Fibroblast of pulmonary artery (primary cell): ENCODE data around the gene DGKI.

ENCODE experiments used
- DNase-seq: peaks from one replicate; pipeline ENCODE4 v3.0.0-alpha.2; 2010; ENCODE audit warnings: low read depth
- H3K4me3 ChIP-seq: replicated peaks from 2 replicates; pipeline ENCODE4 v1.5.1; 2011; ENCODE audit warnings: low read depth, mild to moderate bottlenecking, control low read depth, low read length, moderate library complexity
- CTCF ChIP-seq: IDR thresholded peaks from 2 replicates; pipeline ENCODE4 v1.5.1; 2011; ENCODE audit warnings: mild to moderate bottlenecking, control low read depth, low read length, inconsistent platforms; ENCODE audit errors: missing control alignments

The DGKI gene

DNA sequence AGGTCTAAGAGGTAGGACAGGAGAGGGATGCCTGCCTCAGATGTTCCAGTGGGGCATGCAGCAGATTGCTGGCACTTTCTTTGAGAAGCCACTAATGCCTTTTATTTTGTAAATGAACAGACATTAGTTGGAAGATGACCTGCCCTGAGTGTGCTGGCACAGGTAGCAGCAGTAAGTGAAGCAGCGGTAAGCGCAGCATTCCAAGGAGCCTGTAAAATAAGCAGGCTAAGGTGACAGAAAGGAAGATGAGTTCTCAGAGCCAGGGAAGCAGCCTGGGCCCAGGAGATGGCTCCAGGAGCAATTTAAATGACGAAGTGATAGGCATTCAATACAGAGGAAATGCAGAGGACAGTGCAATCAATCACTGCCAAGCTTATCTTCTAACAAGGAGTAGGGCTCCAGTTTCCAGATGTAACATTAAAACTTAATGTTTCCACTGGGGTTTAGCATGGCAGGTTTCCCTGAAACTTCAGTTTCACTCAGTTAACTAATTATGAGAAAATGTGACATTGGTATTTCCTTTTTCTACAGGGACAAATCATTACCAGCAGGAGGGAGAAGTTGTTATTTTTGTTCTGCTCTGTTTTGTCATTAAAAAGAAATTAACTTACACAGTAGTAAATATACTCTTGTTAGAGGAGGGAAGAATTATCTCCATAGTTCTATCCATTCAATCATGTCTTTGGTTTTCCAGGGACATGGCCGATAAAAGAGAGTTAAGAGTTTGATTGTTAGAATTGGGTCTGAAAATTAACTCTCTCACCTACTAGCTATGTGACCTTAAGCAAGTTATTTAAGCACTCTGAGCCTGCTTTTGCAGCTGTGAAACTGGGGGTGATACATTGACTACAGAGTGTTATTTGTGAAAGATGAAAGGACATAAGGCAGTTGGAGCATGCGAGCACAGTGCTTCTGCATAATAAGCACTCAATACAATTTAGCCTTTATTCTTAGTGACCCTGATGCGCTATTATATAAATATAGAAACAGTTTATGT lies 406.6 kb downstream of the DGKI start:
- H3K4me3 ChIP-seq, result no peak overlapping the region
- no peak for DNase-seq
- TF ChIP-seq CTCF, result no peak

- no peak for DNase-seq
- no peak overlapping the region for H3K4me3 ChIP-seq
- TF ChIP-seq CTCF, result no peak
These were observed 411.8 kb downstream of the DGKI start for GRCh38 chr7:137434946-137435345.

DNA sequence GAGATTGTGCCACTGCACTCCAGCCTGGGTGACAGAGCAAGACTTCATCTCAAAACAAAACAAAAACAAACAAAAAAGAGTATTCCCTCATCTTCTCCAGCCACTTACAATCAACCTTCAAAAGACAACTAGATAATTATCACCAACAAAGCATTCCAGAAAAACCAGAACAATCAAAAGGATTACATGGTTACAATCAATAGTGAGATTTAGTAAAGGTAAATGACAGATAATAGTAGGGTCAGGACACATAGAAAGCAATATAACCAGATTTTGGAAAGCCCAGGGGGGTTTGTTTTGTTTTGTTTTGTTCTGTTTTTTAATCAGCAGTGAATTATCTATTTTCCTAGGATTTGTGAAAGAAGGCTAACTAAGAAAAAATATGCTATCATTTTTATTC lies 412.2 kb downstream of the DGKI start:
- TF ChIP-seq CTCF, result no peak
- no peak for DNase-seq

GRCh38 chr7:137423321-137423720 lies 423.5 kb downstream of the DGKI start:
- no peak for TF ChIP-seq CTCF
- no peak overlapping the region for H3K4me3 ChIP-seq
- DNase-seq, result no peak

More for the DNA sequence above, 412.2 kb downstream of the DGKI start:
- no peak overlapping the region for H3K4me3 ChIP-seq

- no peak for TF ChIP-seq CTCF
- DNase-seq, result peak; percentile 18
- no peak overlapping the region for H3K4me3 ChIP-seq
These were observed 425.4 kb downstream of the DGKI start for GRCh38 chr7:137421366-137421765.

- no peak for TF ChIP-seq CTCF
- no peak overlapping the region for H3K4me3 ChIP-seq
- no peak for DNase-seq
These were observed 427.9 kb downstream of the DGKI start for GRCh38 chr7:137418841-137419240.

- TF ChIP-seq CTCF, result no peak
- no peak for DNase-seq
- no peak overlapping the region for H3K4me3 ChIP-seq
These were observed 429.3 kb downstream of the DGKI start for GRCh38 chr7:137417464-137417863.
